GM12878 (cell line): ENCODE results near the gene MIPOL1. TPM values are rescaled to one million over a fixed set of nuclear protein-coding genes. Genes with fewer than 3 reads are reported as not detected.

Experiments used
- ATAC-seq: fragments of 200-7000 bp; cut with Tn5 transposase; 3 replicates; pipeline ENCODE4 v1.9.1; 2020; ENCODE audit warnings: mild to moderate bottlenecking, moderate library complexity
- BruUV-seq: library from RNA; stranded (reverse); fragments of 400-500 nt; replicated peaks from 2 replicates; lab custom pipeline; 2021; lab: Mats Ljungman, UMichigan
- CTCF ChIA-PET: fragments of 300-600 bp; sonication (Branson Sonifier 250); formaldehyde crosslinking; extraction: SDS; loops from one replicate; lab custom pipeline; 2021; ENCODE audit warnings: inconsistent platforms; lab: Yijun Ruan, JAX
- POLR2A ChIA-PET: fragments of 350-600 bp; formaldehyde crosslinking; extraction: SDS; loops from one replicate; lab custom pipeline; 2021; ENCODE audit warnings: inconsistent platforms; lab: Charles Lee
- RAD21 ChIA-PET: fragments of 300-600 bp; sonication (Branson Sonifier 250); formaldehyde crosslinking; loops from one replicate; lab custom pipeline; 2023; ENCODE audit warnings: antibody characterized with exemption; ENCODE audit not compliant: unreplicated experiment; lab: Charles Lee
- SMC1A ChIA-PET: fragments of 300-600 bp; sonication (Branson Sonifier 250); formaldehyde crosslinking; loops from one replicate; lab custom pipeline; 2023; ENCODE audit not compliant: unreplicated experiment, uncharacterized antibody; lab: Charles Lee
- DNase-seq: peaks from one replicate; pipeline ENCODE4 v3.0.0-alpha.2; 2011; ENCODE audit warnings: low read depth, low spot score
- FAIRE-seq: peaks from 3 replicates; lab custom pipeline; 2011; peaks lifted over from hg19 to GRCh38; lab: Jason Lieb, UNC
- H2AFZ ChIP-seq: 2 replicates; pipeline ENCODE4 v1.6.0; 2011; ENCODE audit warnings: low read depth, low read length, control low read depth; ENCODE audit not compliant: control insufficient read depth
- H3K27ac ChIP-seq: 2 replicates; pipeline ENCODE4 v1.5.1; 2011; ENCODE audit warnings: control low read depth; ENCODE audit not compliant: control insufficient read depth, insufficient read depth
- H3K27me3 ChIP-seq, 2 experiments: replicated peaks in 1 of 2; 2 replicates each; pipeline versions ENCODE4 v1.6.0 to v1.6.1; 2011; ENCODE audit warnings: low read length in 1 of 2; ENCODE audit not compliant: control insufficient read depth in 2 of 2, insufficient read depth in 2 of 2
- H3K36me3 ChIP-seq, 2 experiments: 2 replicates each; pipeline ENCODE4 v1.5.1; 2011; ENCODE audit warnings: low read length in 1 of 2; ENCODE audit not compliant: control insufficient read depth in 2 of 2, insufficient read depth in 2 of 2
- H3K4me1 ChIP-seq: 2 replicates; pipeline ENCODE4 v1.6.1; 2011; ENCODE audit warnings: mild to moderate bottlenecking, low read length, moderate library complexity, mixed read lengths; ENCODE audit not compliant: control insufficient read depth, insufficient read depth
- H3K4me2 ChIP-seq: 2 replicates; pipeline ENCODE4 v1.6.0; 2011; ENCODE audit warnings: control low read depth; ENCODE audit not compliant: control insufficient read depth, insufficient read depth
- H3K4me3 ChIP-seq: fragments of 200-600 bp; sonication (generic); 2 replicates; pipeline ENCODE4 v1.5.1; 2016
- H3K79me2 ChIP-seq: 2 replicates; pipeline ENCODE4 v1.6.0; 2011; ENCODE audit warnings: low read length; ENCODE audit not compliant: control insufficient read depth, insufficient read depth
- H3K9ac ChIP-seq: 2 replicates; pipeline ENCODE4 v1.8.0; 2011; ENCODE audit warnings: low read length, control low read depth, mixed read lengths; ENCODE audit not compliant: control insufficient read depth, insufficient read depth
- H3K9me3 ChIP-seq: replicated peaks from 3 replicates; pipeline ENCODE4 v1.5.1; 2011; ENCODE audit warnings: mild to moderate bottlenecking, low read length; ENCODE audit not compliant: control insufficient read depth, insufficient read depth
- H4K20me1 ChIP-seq: 2 replicates; pipeline ENCODE4 v1.6.0; 2011; ENCODE audit not compliant: control insufficient read depth, insufficient read depth
- ASH2L ChIP-seq: fragments of 300-600, 200-600 bp; sonication (generic); IDR thresholded peaks from 2 replicates; pipeline ENCODE4 v1.6.1; 2017; ENCODE audit warnings: low read depth, mild to moderate bottlenecking, borderline replicate concordance
- ATF7 ChIP-seq: fragments of 450-650 bp; IDR thresholded peaks from 2 replicates; pipeline ENCODE4 v1.6.1; 2016; ENCODE audit warnings: low read depth, mild to moderate bottlenecking
- BMI1 ChIP-seq: fragments of 450-650 bp; IDR thresholded peaks from 2 replicates; pipeline ENCODE4 v1.6.1; 2016; ENCODE audit warnings: mild to moderate bottlenecking, moderate library complexity, borderline replicate concordance
- E2F4 ChIP-seq: IDR thresholded peaks from 2 replicates; pipeline ENCODE4 v1.6.1; 2012; ENCODE audit warnings: low read depth, low read length, improper control_type of control experiment
- E4F1 ChIP-seq: fragments of 450-650 bp; IDR thresholded peaks from 2 replicates; pipeline ENCODE4 v1.6.1; 2018; ENCODE audit warnings: borderline replicate concordance, mild to moderate bottlenecking; ENCODE audit not compliant: partially characterized antibody
- HDAC6 ChIP-seq: fragments of 200-600 bp; sonication (generic); IDR thresholded peaks from one replicate; pipeline ENCODE4 v1.8.0; 2017; ENCODE audit warnings: antibody characterized with exemption; ENCODE audit not compliant: unreplicated experiment
- IRF5 ChIP-seq: fragments of 450-650 bp; IDR thresholded peaks from 2 replicates; pipeline ENCODE4 v1.6.1; 2017; ENCODE audit warnings: borderline replicate concordance
- KAT2A ChIP-seq: conservative IDR thresholded peaks from 2 replicates; pipeline ENCODE4 v1.6.1; 2011; ENCODE audit warnings: low read depth, low read length; ENCODE audit not compliant: control insufficient read depth
- MEF2A ChIP-seq: IDR thresholded peaks from 2 replicates; pipeline ENCODE4 v1.6.1; 2011; ENCODE audit warnings: low read depth, mild to moderate bottlenecking, low read length, moderate library complexity; ENCODE audit not compliant: insufficient read depth
- MYB ChIP-seq: fragments of 150-350 bp; IDR thresholded peaks from 2 replicates; pipeline ENCODE4 v1.6.1; 2014; ENCODE audit warnings: mild to moderate bottlenecking, low read depth, low read length, borderline replicate concordance
- MYC ChIP-seq: IDR thresholded peaks from 2 replicates; pipeline ENCODE4 v1.6.1; 2011; ENCODE audit warnings: mild to moderate bottlenecking, low read length, moderate library complexity, inconsistent platforms; ENCODE audit not compliant: insufficient read depth, insufficient replicate concordance, insufficient read length, severe bottlenecking
- PAX8 ChIP-seq: fragments of 450-650 bp; IDR thresholded peaks from 2 replicates; pipeline ENCODE4 v1.6.1; 2017; ENCODE audit warnings: mild to moderate bottlenecking, moderate library complexity
- RBBP5 ChIP-seq: fragments of 200-600 bp; sonication (generic); conservative IDR thresholded peaks from 2 replicates; pipeline ENCODE4 v1.6.1; 2016
- SMAD5 ChIP-seq: IDR thresholded peaks from 2 replicates; pipeline ENCODE4 v1.6.1; 2016; ENCODE audit warnings: antibody characterized with exemption, low read depth
- SUZ12 ChIP-seq: fragments of 200-600 bp; sonication (generic); IDR thresholded peaks from one replicate; pipeline ENCODE4 v1.6.1; 2018; ENCODE audit warnings: antibody characterized with exemption, mild to moderate bottlenecking; ENCODE audit not compliant: unreplicated experiment
- TAF1 ChIP-seq: IDR thresholded peaks from 2 replicates; pipeline ENCODE4 v1.6.1; 2011; ENCODE audit warnings: mild to moderate bottlenecking, low read depth, low read length, borderline replicate concordance
- USF2 ChIP-seq: IDR thresholded peaks from 2 replicates; pipeline ENCODE4 v1.6.1; 2011; ENCODE audit warnings: low read depth, low read length, improper control_type of control experiment, borderline replicate concordance
- ZNF622 ChIP-seq: fragments of 450-650 bp; IDR thresholded peaks from 2 replicates; pipeline ENCODE4 v1.6.1; 2017; ENCODE audit warnings: mild to moderate bottlenecking, inconsistent platforms
- in situ Hi-C: fragments of 300-500 bp; cut with MboI; formaldehyde crosslinking; loops from 9 replicates; pipeline ENCODE4 v1.14.3; 2018; ENCODE audit warnings: mixed read lengths
- intact Hi-C: fragments of 100-400 bp; cut with micrococcal nuclease; formaldehyde crosslinking; loops from one replicate; pipeline ENCODE4 v1.14.2; 2022; ENCODE audit not compliant: unreplicated experiment
- polyA plus RNA-seq, 11 experiments: library from polyadenylated mRNA; depleted of rRNA in 4 of 11; unstranded in 6 of 11; stranded (reverse) in 5 of 11; fragments of >200 nt; fragmentation: Nextera tagmentation in 4 of 11; fragmentation: Illumina TruSeq in 1 of 11; extraction: Ambion mirVana in 4 of 11; extraction: Trizol in 1 of 11; gene quantifications; 1 replicate in 1 of 11; 2 replicates in 10 of 11; pipeline versions ENCODE4 v1.2.1 to v1.2.3, GENCODE V29; 2011 to 2016; ENCODE audit warnings: inconsistent platforms in 2 of 11, missing spikeins in 2 of 11, low read depth in 1 of 11
- total RNA-seq, 4 experiments: library from RNA; depleted of rRNA in 3 of 4; stranded (reverse); fragments of >200 nt in 3 of 4; fragmentation: Illumina TruSeq in 1 of 4; extraction: Trizol in 1 of 4; gene quantifications; 2 replicates each; pipeline versions ENCODE4 v1.2.1 to v1.2.3, GENCODE V29; 2013 to 2021

MIPOL1 gene
- total and polyA plus RNA-seq, 10 of the 15 experiments (the other 5 are each of a cell fraction or from before 2014, with no cell fraction given) = 0.06 TPM; not detected in 9

GRCh38 chr14:37544407-37544806, 346.7 kb downstream of the MIPOL1 start (continued):
- TF ChIP-seq E4F1 (no peak), MEF2A (no peak), ASH2L (no peak), KAT2A (no peak), MYC (no peak), USF2 (no peak), RBBP5 (no peak)

GRCh38 chr14:37545174-37545573, 347.4 kb downstream of the MIPOL1 start:
- CTCF ChIA-PET = no interaction called here
- Histone ChIP-seq H3K36me3 (no peaks in the 10 kb centered on the region), H2AFZ (no peak overlapping the region), H3K27ac (no peak overlapping the region), H3K9ac (no peak overlapping the region), H3K4me3 (no peak overlapping the region), H3K9me3 (no peaks in the 10 kb centered on the region), H3K27me3 (no peaks in the 10 kb centered on the region), H3K79me2 (no peaks in the 10 kb centered on the region), H3K4me1 (no peaks in the 10 kb centered on the region), H3K4me2 (no peak overlapping the region), H4K20me1 (no peaks in the 10 kb centered on the region)
- in situ Hi-C loops (no loop called here), intact Hi-C loops (no loop called here)
- RAD21 ChIA-PET = no interaction called here
- POLR2A ChIA-PET = no interaction called here
- no TSS peak for BruUV-seq
- DNase-seq = no peak
- no peak for FAIRE-seq
- SMC1A ChIA-PET = no interaction called here
- no peak for ATAC-seq
- TF ChIP-seq TAF1 (no peak), ATF7 (no peak), ZNF622 (no peak), SMAD5 (no peak), PAX8 (no peak), HDAC6 (no peak), SUZ12 (no peak), E2F4 (no peak), IRF5 (no peak), MYB (no peak), BMI1 (no peak)
